Sigmoid colon (tissue), 4 donors: ENCODE data around the gene GIGYF2.

Experiments
- CTCF ChIP-seq, 4 experiments: fragments of 450-650 bp in 3 of 4; fragments of 200-600 bp in 1 of 4; IDR thresholded peaks; one replicate each; pipeline ENCODE4 v1.5.1; 2016 to 2019; ENCODE audit warnings: antibody characterized with exemption in 4 of 4, mild to moderate bottlenecking in 3 of 4, moderate library complexity in 2 of 4
- EP300 ChIP-seq, 4 donors: sonication (generic); formaldehyde crosslinking; IDR thresholded peaks; one replicate each; pipeline ENCODE4 v1.6.1; 2017; ENCODE audit warnings: antibody characterized with exemption in 4 of 4
- POLR2AphosphoS5 ChIP-seq, 4 donors: sonication (generic); formaldehyde crosslinking; IDR thresholded peaks; one replicate each; pipeline ENCODE4 v1.6.1; 2017; ENCODE audit warnings: antibody characterized with exemption in 4 of 4

GRCh38 chr2:232675381-232675780, 21.8 kb upstream of the GIGYF2 start:
- TF ChIP-seq CTCF (IDR thresholded peaks at IDR 0.05) (no peak), EP300 (IDR thresholded peaks at IDR 0.05) (no peak), POLR2AphosphoS5 (IDR thresholded peaks at IDR 0.05) (no peak)
